Neural progenitor cell (in vitro differentiated cells): ENCODE measurements around the gene GLTP. TPM values are rescaled to one million over a fixed set of nuclear protein-coding genes. Genes with fewer than 3 reads are reported as not detected.

ENCODE experiments used
- DNase-seq: peaks from one replicate; pipeline ENCODE4 v3.0.0-alpha.2; 2016; ENCODE audit warnings: low spot score
- H2AFZ ChIP-seq: fragments of 200-600 bp; sonication (generic); replicated peaks from 2 replicates; pipeline ENCODE4 v1.6.1; 2016; ENCODE audit warnings: antibody characterized with exemption
- H3F3A ChIP-seq: fragments of 200-600 bp; sonication (generic); 2 replicates; pipeline ENCODE4 v1.6.1; 2016; ENCODE audit warnings: antibody characterized with exemption, low read depth
- H3K27ac ChIP-seq: fragments of 200-600 bp; sonication (generic); 2 replicates; pipeline ENCODE4 v1.5.1; 2016; ENCODE audit warnings: mild to moderate bottlenecking
- H3K27me3 ChIP-seq: fragments of 200-600 bp; sonication (generic); 2 replicates; pipeline ENCODE4 v1.6.1; 2016; ENCODE audit warnings: mild to moderate bottlenecking, moderate library complexity
- H3K36me3 ChIP-seq: fragments of 200-600 bp; sonication (generic); 2 replicates; pipeline ENCODE4 v1.5.1; 2016
- H3K4me1 ChIP-seq: fragments of 200-600 bp; sonication (generic); 2 replicates; pipeline ENCODE4 v1.6.1; 2016; ENCODE audit warnings: mixed run types
- H3K4me2 ChIP-seq: fragments of 200-600 bp; sonication (generic); 2 replicates; pipeline ENCODE4 v1.6.1; 2016
- H3K4me3 ChIP-seq: fragments of 200-600 bp; sonication (generic); 2 replicates; pipeline ENCODE4 v1.5.1; 2016
- H3K79me2 ChIP-seq: fragments of 200-600 bp; sonication (generic); 2 replicates; pipeline ENCODE4 v1.6.1; 2016; ENCODE audit warnings: low read depth
- H3K9ac ChIP-seq: fragments of 200-600 bp; sonication (generic); 2 replicates; pipeline ENCODE4 v1.6.1; 2016
- H3K9me3 ChIP-seq: fragments of 200-600 bp; sonication (generic); 2 replicates; pipeline ENCODE4 v1.5.1; 2016; ENCODE audit warnings: low read depth
- H4K20me1 ChIP-seq: fragments of 200-600 bp; sonication (generic); 2 replicates; pipeline ENCODE4 v1.6.1; 2016; ENCODE audit warnings: low read depth
- H3K27ac Mint-ChIP-seq: 3 replicates; pipeline ENCODE4 v1.8.0; 2021; ENCODE audit warnings: mixed read lengths
- H3K27me3 Mint-ChIP-seq: 2 replicates; pipeline ENCODE4 v1.8.0; 2022; ENCODE audit warnings: low read depth, mild to moderate bottlenecking, inconsistent platforms, moderate library complexity, mixed read lengths; ENCODE audit not compliant: insufficient read depth
- H3K36me3 Mint-ChIP-seq: 3 replicates; pipeline ENCODE4 v1.8.0; 2021; ENCODE audit warnings: mixed read lengths
- H3K4me1 Mint-ChIP-seq: 3 replicates; pipeline ENCODE4 v1.8.0; 2021; ENCODE audit warnings: mixed read lengths
- H3K4me3 Mint-ChIP-seq: 3 replicates; pipeline ENCODE4 v1.8.0; 2021; ENCODE audit warnings: mild to moderate bottlenecking, moderate library complexity, mixed read lengths
- H3K9me3 Mint-ChIP-seq: 3 replicates; pipeline ENCODE4 v1.8.0; 2020; ENCODE audit warnings: mixed read lengths
- CTCF ChIP-seq: fragments of 200-600 bp; sonication (generic); IDR thresholded peaks from 2 replicates; pipeline ENCODE4 v1.5.1; 2017; ENCODE audit warnings: antibody characterized with exemption, mild to moderate bottlenecking
- EZH2 ChIP-seq: fragments of 200-600 bp; sonication (generic); IDR thresholded peaks from 2 replicates; pipeline ENCODE4 v1.6.1; 2017; ENCODE audit warnings: antibody characterized with exemption, mild to moderate bottlenecking, moderate library complexity
- EZH2phosphoT487 ChIP-seq: fragments of 200-600 bp; sonication (generic); IDR thresholded peaks from 2 replicates; pipeline ENCODE4 v1.6.1; 2017; ENCODE audit warnings: antibody characterized with exemption
- total RNA-seq: library from RNA; depleted of rRNA; stranded (reverse); fragments of >200 nt; gene quantifications from 2 replicates; pipeline ENCODE4 v1.2.3, GENCODE V29; 2015; ENCODE audit warnings: low replicate concordance

The GLTP gene
- total RNA-seq, 1 donor from 2014 or later = 24.0 TPM

GRCh38 chr12:109925185-109925840 lies 45.0 kb upstream of the GLTP start:
- Mint-ChIP-seq H3K27ac (peak overlapping the region; percentile 12), H3K4me3 (no peak overlapping the region), H3K27me3 (peaks cover 5% of the 10 kb centered on the region), H3K36me3 (peaks cover 8% of the 10 kb centered on the region), H3K4me1 (peaks cover 7% of the 10 kb centered on the region), H3K9me3 (no peaks in the 10 kb centered on the region)
- Histone ChIP-seq H3K36me3 (no peaks in the 10 kb centered on the region), H3K4me3 (no peak overlapping the region), H4K20me1 (no peaks in the 10 kb centered on the region), H3K27me3 (no peaks in the 10 kb centered on the region), H3K4me1 (no peaks in the 10 kb centered on the region), H2AFZ (no peak overlapping the region), H3K27ac (no peak overlapping the region), H3K79me2 (no peaks in the 10 kb centered on the region), H3K9me3 (no peaks in the 10 kb centered on the region), H3F3A (no peaks in the 10 kb centered on the region), H3K9ac (no peak overlapping the region), H3K4me2 (no peak overlapping the region)
- TF ChIP-seq CTCF (no peak), EZH2phosphoT487 (no peak), EZH2 (no peak)
- peak; percentile 10 for DNase-seq

GRCh38 chr12:109923481-109924245 lies 43.3 kb upstream of the GLTP start:
- H3K9ac ChIP-seq = no peak overlapping the region
- no peak overlapping the region for H3K27ac Mint-ChIP-seq
- H3K9me3 ChIP-seq = no peaks in the 10 kb centered on the region
- no peaks in the 10 kb centered on the region for H3K36me3 ChIP-seq
- H3K4me2 ChIP-seq = no peak overlapping the region
- no peaks in the 10 kb centered on the region for H3K27me3 ChIP-seq
- H3F3A ChIP-seq = no peaks in the 10 kb centered on the region
- peaks cover 5% of the 10 kb centered on the region for H3K27me3 Mint-ChIP-seq
- no peaks in the 10 kb centered on the region for H3K4me1 ChIP-seq
- no peak overlapping the region for H3K4me3 ChIP-seq
- no peaks in the 10 kb centered on the region for H3K79me2 ChIP-seq
- no peak overlapping the region for H2AFZ ChIP-seq
- no peaks in the 10 kb centered on the region for H3K9me3 Mint-ChIP-seq
- no peaks in the 10 kb centered on the region for H4K20me1 ChIP-seq
- peaks cover 7% of the 10 kb centered on the region for H3K4me1 Mint-ChIP-seq
- DNase-seq = no peak
- H3K27ac ChIP-seq = no peak overlapping the region
- no peak overlapping the region for H3K4me3 Mint-ChIP-seq
- TF ChIP-seq EZH2phosphoT487 = no peak
- TF ChIP-seq CTCF = no peak
- no peak for TF ChIP-seq EZH2
- H3K36me3 Mint-ChIP-seq = peaks cover 13% of the 10 kb centered on the region

- H3K4me1 ChIP-seq = no peaks in the 10 kb centered on the region
- no peaks in the 10 kb centered on the region for H4K20me1 ChIP-seq
- no peak overlapping the region for H3K4me3 Mint-ChIP-seq
- no peaks in the 10 kb centered on the region for H3F3A ChIP-seq
- H3K27me3 ChIP-seq = no peaks in the 10 kb centered on the region
- no peak overlapping the region for H2AFZ ChIP-seq
- H3K9ac ChIP-seq = no peak overlapping the region
- no peaks in the 10 kb centered on the region for H3K9me3 ChIP-seq
- no peak overlapping the region for H3K4me3 ChIP-seq
- no peak overlapping the region for H3K27ac ChIP-seq
- TF ChIP-seq CTCF (no peak), EZH2phosphoT487 (no peak), EZH2 (no peak)
- no peak for DNase-seq
- H3K36me3 Mint-ChIP-seq = peaks cover 13% of the 10 kb centered on the region
- no peaks in the 10 kb centered on the region for H3K79me2 ChIP-seq
- peaks cover 5% of the 10 kb centered on the region for H3K27me3 Mint-ChIP-seq
- peak overlapping the region; percentile 50 for H3K27ac Mint-ChIP-seq
- H3K36me3 ChIP-seq = no peaks in the 10 kb centered on the region
- no peak overlapping the region for H3K4me2 ChIP-seq
- H3K4me1 Mint-ChIP-seq = peaks cover 7% of the 10 kb centered on the region
- H3K9me3 Mint-ChIP-seq = no peaks in the 10 kb centered on the region
Measured at GRCh38 chr12:109923038-109923437, 42.7 kb upstream of the GLTP start.
